ENCODE data around the gene CABP7.

DNA sequence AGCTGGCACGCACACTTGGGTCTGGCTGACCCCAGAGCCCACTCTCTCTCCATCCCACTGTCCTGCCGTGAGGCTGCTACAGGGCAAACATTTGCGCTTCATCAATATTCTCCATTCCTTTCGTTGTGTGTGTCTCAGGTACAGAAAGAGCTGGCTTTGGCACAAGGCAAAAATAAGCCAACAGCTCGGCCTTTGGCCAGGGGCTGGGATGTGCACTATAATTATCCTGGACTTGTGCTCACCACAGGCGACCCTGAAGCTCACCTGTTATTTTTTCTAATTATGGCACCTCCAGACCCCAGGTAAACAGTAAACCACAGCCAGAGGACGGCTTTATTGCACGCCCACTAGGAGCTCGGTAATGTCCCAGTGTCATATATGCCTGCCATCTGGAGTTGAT lies 36.1 kb downstream of the CABP7 start:
- no peak for TF ChIP-seq POLR2A (IDR thresholded peaks at IDR 0.05)
- TF ChIP-seq, protein P1, sequence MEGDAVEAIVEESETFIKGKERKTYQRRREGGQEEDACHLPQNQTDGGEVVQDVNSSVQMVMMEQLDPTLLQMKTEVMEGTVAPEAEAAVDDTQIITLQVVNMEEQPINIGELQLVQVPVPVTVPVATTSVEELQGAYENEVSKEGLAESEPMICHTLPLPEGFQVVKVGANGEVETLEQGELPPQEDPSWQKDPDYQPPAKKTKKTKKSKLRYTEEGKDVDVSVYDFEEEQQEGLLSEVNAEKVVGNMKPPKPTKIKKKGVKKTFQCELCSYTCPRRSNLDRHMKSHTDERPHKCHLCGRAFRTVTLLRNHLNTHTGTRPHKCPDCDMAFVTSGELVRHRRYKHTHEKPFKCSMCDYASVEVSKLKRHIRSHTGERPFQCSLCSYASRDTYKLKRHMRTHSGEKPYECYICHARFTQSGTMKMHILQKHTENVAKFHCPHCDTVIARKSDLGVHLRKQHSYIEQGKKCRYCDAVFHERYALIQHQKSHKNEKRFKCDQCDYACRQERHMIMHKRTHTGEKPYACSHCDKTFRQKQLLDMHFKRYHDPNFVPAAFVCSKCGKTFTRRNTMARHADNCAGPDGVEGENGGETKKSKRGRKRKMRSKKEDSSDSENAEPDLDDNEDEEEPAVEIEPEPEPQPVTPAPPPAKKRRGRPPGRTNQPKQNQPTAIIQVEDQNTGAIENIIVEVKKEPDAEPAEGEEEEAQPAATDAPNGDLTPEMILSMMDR (IDR thresholded peaks at IDR 0.05), result no peak

All from tibial nerve (tissue), 3 donors.